CD8-positive, alpha-beta memory T cell (primary cell): ENCODE results near the gene GRIN2C. TPM values are rescaled to one million over a fixed set of nuclear protein-coding genes. Genes with fewer than 3 reads are reported as not detected.

Experiments
- CTCF ChIA-PET: fragments of 350-600 bp; sonication (Branson Sonifier 250); formaldehyde crosslinking; loops from one replicate; lab custom pipeline; 2021; ENCODE audit warnings: antibody characterized with exemption; lab: Charles Lee
- POLR2A ChIA-PET: fragments of 350-600 bp; sonication (Branson Sonifier 250); formaldehyde crosslinking; loops from one replicate; lab custom pipeline; 2021; ENCODE audit warnings: antibody characterized with exemption; lab: Charles Lee
- DNase-seq, 5 donors: peaks; one replicate each; pipeline versions ENCODE4 v3.0.0 to v3.0.0-alpha.2; 2020 to 2022; ENCODE audit warnings: mixed read lengths in 1 of 5
- H3K27ac ChIP-seq: one replicate; pipeline ENCODE4 v1.7.0; 2013; ENCODE audit warnings: low read depth, mild to moderate bottlenecking, low read length, moderate library complexity
- H3K27me3 ChIP-seq: 2 replicates; pipeline ENCODE4 v1.7.0; 2013; ENCODE audit warnings: low read length, mild to moderate bottlenecking; ENCODE audit not compliant: insufficient read depth, poor library complexity, severe bottlenecking
- H3K36me3 ChIP-seq: 2 replicates; pipeline ENCODE4 v1.7.0; 2013; ENCODE audit warnings: mild to moderate bottlenecking, low read length, moderate library complexity; ENCODE audit not compliant: insufficient read depth
- H3K4me1 ChIP-seq: 2 replicates; pipeline ENCODE4 v1.7.0; 2013; ENCODE audit warnings: mild to moderate bottlenecking, low read length, moderate library complexity; ENCODE audit not compliant: insufficient read depth
- H3K4me3 ChIP-seq: 2 replicates; pipeline ENCODE4 v1.7.0; 2013; ENCODE audit warnings: mild to moderate bottlenecking, low read length
- H3K9me3 ChIP-seq: 2 replicates; pipeline ENCODE4 v1.7.0; 2013; ENCODE audit warnings: mild to moderate bottlenecking, low read length
- H3K27ac Mint-ChIP-seq, 8 donors: one replicate each; pipeline ENCODE4 v1.8.0; 2020 to 2021; ENCODE audit warnings: mixed read lengths in 8 of 8, mild to moderate bottlenecking in 6 of 8, inconsistent platforms in 3 of 8, moderate library complexity in 3 of 8
- H3K27me3 Mint-ChIP-seq, 2 donors: one replicate each; pipeline ENCODE4 v1.8.0; 2020 to 2021; ENCODE audit warnings: mixed read lengths in 2 of 2, mild to moderate bottlenecking in 1 of 2, moderate library complexity in 1 of 2
- H3K36me3 Mint-ChIP-seq, 3 donors: one replicate each; pipeline ENCODE4 v1.8.0; 2020 to 2021; ENCODE audit warnings: mixed read lengths in 3 of 3, inconsistent platforms in 1 of 3, mild to moderate bottlenecking in 1 of 3
- H3K4me1 Mint-ChIP-seq, 3 donors: one replicate each; pipeline ENCODE4 v1.8.0; 2020 to 2021; ENCODE audit warnings: mixed read lengths in 3 of 3, inconsistent platforms in 1 of 3, mild to moderate bottlenecking in 1 of 3
- H3K4me3 Mint-ChIP-seq, 7 donors: one replicate each; pipeline ENCODE4 v1.8.0; 2020 to 2021; ENCODE audit warnings: mixed read lengths in 7 of 7, mild to moderate bottlenecking in 6 of 7, moderate library complexity in 4 of 7, inconsistent platforms in 2 of 7
- H3K9me3 Mint-ChIP-seq, 5 donors: one replicate each; pipeline ENCODE4 v1.8.0; 2020 to 2022; ENCODE audit warnings: mixed read lengths in 5 of 5, mild to moderate bottlenecking in 3 of 5, moderate library complexity in 2 of 5, inconsistent platforms in 1 of 5
- polyA plus RNA-seq: library from polyadenylated mRNA; unstranded; fragments of 300-500 nt; fragmentation: Illumina TruSeq; gene quantifications from one replicate; pipeline ENCODE4 v1.2.3, GENCODE V29; 2021
- total RNA-seq, 2 experiments: library from RNA; stranded (reverse); gene quantifications; one replicate each; pipeline ENCODE4 v1.2.3, GENCODE V29; 2021

The GRIN2C gene
- total and polyA plus RNA-seq, 3 experiments from 2014 or later = not detected

DNA sequence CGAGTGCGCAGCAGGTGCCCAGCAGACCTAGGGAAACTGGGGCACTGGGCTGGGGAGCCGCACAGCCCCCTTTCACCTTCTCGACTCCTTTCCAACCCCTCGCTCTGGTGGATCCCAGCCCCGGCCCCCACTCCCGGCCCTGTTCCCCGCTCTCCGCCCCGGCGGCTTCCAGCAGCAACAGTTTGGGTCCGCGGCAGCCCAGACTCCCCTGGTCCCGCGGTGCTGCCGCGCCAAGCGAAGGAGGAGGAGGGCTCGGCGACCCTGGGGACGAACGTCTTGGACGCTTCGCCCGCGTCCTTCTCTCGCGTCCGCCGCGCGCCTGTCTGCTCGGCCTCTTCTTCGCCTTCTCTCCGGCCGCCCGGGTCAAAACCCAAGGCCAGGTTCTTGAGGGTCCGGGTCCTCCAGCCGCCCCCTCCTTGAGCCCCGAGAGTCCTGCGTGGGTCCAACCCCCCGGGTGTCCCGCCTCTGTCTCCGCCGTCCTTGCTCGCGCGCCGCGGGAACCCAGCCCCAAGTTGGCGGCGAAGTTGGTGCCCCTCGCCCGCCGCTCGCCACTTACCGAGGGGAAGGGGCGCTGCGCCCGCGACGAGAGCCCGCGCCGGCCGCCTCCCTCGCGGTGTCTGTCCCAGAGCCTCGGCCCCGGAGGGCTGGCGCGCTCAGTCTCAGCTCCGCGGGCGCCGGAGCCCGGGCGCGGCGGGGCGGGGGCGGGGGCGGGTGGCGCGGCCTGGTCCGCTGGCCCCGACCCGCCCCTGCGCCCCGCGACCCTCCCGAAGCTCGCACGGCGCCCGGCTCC, 1.4 kb upstream of the GRIN2C start:
- ChIA-PET CTCF (interaction anchor here (1.2 to 11.3 kb wide), 8 partner anchors 10 to 203 kb away, joined by 3 to 90 read pairs (median 7); partner anchors contain the start of gene RAB37), POLR2A (interaction anchor here (0.6 to 1.4 kb wide), 2 partner anchors 102 to 119 kb away, joined by 3 to 5 read pairs; no protein-coding TSS in a partner anchor)
- Histone ChIP-seq H3K27ac (no peak overlapping the region), H3K4me3 (no peak overlapping the region), H3K9me3 (no peaks in the 10 kb centered on the region), H3K27me3 (peaks cover 35% of the 10 kb centered on the region), H3K4me1 (peaks cover 18% of the 10 kb centered on the region), H3K36me3 (no peaks in the 10 kb centered on the region)
- peak overlapping the region in 6 of 7 donors; percentile 29 to 74 (median 64) for H3K4me3 Mint-ChIP-seq
- peaks cover 13 to 27% (median 16%) of the 10 kb centered on the region in 3 donors for H3K4me1 Mint-ChIP-seq
- H3K27ac Mint-ChIP-seq = no peak overlapping the region
- peaks cover 0 to 1% (median 0%) of the 10 kb centered on the region in 3 donors for H3K36me3 Mint-ChIP-seq
- DNase-seq = no peak
- no peaks in the 10 kb centered on the region for H3K9me3 Mint-ChIP-seq
- H3K27me3 Mint-ChIP-seq = peaks cover 37 to 42% of the 10 kb centered on the region in 2 donors

DNA sequence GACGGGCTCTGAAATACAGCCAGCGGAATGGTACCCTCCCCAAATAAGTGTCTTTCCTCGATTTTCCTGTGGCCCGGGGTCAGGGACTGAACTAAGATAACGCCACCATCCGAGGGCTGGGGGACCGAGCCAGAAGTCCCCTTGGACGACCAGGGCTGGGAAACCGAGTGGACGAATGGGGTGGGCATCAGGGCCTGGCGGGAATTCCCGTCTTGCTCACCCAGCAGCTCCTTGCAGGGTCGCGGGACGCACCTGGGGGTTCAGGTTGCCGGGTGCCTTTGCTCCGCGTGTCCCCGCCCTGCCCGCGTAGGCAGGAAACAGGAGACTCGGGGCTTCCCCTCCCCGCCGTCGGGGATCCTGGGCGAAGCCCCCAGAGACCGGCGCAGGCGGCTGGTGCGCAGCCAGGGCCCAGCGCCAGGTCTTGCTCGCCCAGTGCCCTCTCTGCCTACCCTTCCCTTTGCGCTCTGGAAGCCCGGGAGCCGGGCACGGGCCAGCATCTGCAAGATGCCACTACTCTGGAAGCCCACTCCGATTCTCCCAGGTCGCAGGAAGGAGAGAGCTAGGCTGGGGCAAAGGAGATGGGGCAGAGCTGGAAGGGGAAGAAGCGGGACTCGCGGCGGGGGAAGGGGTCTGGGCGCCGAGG, 665 bp upstream of the GRIN2C start:
- Mint-ChIP-seq H3K4me1 (peaks cover 13 to 27% (median 16%) of the 10 kb centered on the region in 3 donors), H3K9me3 (no peaks in the 10 kb centered on the region), H3K36me3 (peaks cover 0 to 1% (median 0%) of the 10 kb centered on the region in 3 donors), H3K4me3 (peak overlapping the region in 6 of 7 donors; percentile 29 to 74 (median 69)), H3K27ac (no peak overlapping the region), H3K27me3 (peaks cover 41 to 49% of the 10 kb centered on the region in 2 donors)
- Histone ChIP-seq H3K27ac (no peak overlapping the region), H3K9me3 (no peaks in the 10 kb centered on the region), H3K4me1 (peaks cover 18% of the 10 kb centered on the region), H3K4me3 (peak overlapping the region; percentile 32), H3K36me3 (no peaks in the 10 kb centered on the region), H3K27me3 (peaks cover 35% of the 10 kb centered on the region)
- DNase-seq = peak in 4 of 5 donors; percentile 18 to 56 (median 26)
- ChIA-PET POLR2A (no interaction called here), CTCF (interaction anchor here (1.2 to 11.3 kb wide), 5 partner anchors 11 to 203 kb away, joined by 3 to 90 read pairs (median 6); partner anchors contain the start of gene RAB37)

DNA sequence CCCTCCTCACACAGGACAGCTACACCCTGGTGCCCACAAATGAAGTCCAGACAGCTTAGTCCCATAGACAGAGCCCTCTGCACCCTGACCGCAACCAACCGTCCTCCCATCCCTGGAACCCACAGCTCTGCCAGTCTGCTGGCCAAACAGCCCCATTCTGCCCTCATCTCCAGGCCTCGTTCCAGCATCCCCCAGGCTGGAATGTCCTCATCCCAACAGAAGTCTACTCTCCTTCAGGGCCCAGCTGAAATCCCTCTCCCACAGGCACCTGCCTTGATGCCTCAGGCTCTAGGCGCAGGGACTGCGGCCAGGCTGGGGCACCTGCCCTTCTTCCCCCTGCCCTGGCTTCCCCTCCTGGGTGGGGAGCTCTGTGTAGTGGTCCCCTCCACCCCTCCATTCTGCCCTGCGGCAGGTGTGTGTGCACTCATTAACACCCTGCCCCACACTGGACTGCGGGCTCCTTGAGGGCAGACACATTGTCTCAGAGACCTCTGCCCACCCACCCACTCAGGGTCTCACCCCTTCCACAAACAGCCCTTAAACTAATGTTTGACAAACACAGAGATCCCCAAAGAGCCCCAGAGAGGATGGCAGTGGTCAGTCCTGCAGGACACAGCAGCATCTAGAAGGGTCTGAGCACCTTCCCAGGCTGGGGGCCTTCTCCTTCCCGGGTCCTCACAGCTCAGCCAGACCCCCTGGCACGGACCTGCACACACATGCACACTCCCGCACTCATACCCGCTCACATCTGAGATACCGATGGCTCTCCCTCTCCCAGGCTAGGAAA, 820 bp downstream of the GRIN2C start:
- Histone ChIP-seq H3K27ac (no peak overlapping the region), H3K36me3 (no peaks in the 10 kb centered on the region), H3K9me3 (no peaks in the 10 kb centered on the region), H3K4me1 (peaks cover 18% of the 10 kb centered on the region), H3K4me3 (no peak overlapping the region), H3K27me3 (peaks cover 42% of the 10 kb centered on the region)
- Mint-ChIP-seq H3K27me3 (peaks cover 49 to 64% of the 10 kb centered on the region in 2 donors), H3K36me3 (no peaks in the 10 kb centered on the region), H3K4me3 (peak overlapping the region in 6 of 7 donors; percentile 52 to 62 (median 56)), H3K9me3 (no peaks in the 10 kb centered on the region), H3K4me1 (peaks cover 6 to 24% (median 13%) of the 10 kb centered on the region in 3 donors), H3K27ac (peak overlapping the region in 1 of 8 donors; percentile 85)
- POLR2A ChIA-PET = no interaction called here
- CTCF ChIA-PET = interaction anchor here (1.1 to 1.5 kb wide), 2 partner anchors 68 to 110 kb away, joined by 4 to 5 read pairs; no protein-coding TSS in a partner anchor
- DNase-seq = no peak

DNA sequence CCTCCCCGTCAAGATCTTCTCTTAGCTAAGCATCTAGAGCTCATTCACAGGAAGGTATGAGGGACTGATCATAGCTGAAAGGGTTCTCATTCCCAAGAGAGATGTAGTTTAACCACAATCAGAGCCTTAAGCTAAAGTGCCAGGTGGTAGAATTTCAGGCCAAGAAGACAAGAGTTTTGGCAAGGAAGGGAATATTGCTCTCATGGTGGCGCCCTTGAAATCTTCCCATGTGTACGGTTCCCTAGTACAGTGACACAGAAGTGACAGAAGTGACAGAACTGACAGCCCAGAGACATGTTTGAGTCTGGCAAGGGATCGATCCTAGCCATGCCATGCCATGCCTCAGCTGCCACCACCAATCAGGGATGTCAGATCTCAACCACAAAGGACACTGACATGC, 2.5 kb downstream of the GRIN2C start:
- no peak for DNase-seq
- no peak overlapping the region for H3K27ac ChIP-seq
- H3K9me3 Mint-ChIP-seq = no peaks in the 10 kb centered on the region
- H3K36me3 ChIP-seq = no peaks in the 10 kb centered on the region
- H3K4me1 ChIP-seq = peaks cover 18% of the 10 kb centered on the region
- no peak overlapping the region for H3K27ac Mint-ChIP-seq
- peaks cover 57 to 75% of the 10 kb centered on the region in 2 donors for H3K27me3 Mint-ChIP-seq
- H3K36me3 Mint-ChIP-seq = no peaks in the 10 kb centered on the region
- no peak overlapping the region for H3K4me3 ChIP-seq
- no peaks in the 10 kb centered on the region for H3K9me3 ChIP-seq
- POLR2A ChIA-PET = no interaction called here
- peak overlapping the region in 1 of 7 donors; percentile 4 for H3K4me3 Mint-ChIP-seq
- peaks cover 10 to 32% (median 20%) of the 10 kb centered on the region in 3 donors for H3K4me1 Mint-ChIP-seq
- peaks cover 41% of the 10 kb centered on the region for H3K27me3 ChIP-seq
- CTCF ChIA-PET = interaction anchor here (1.1 to 1.6 kb wide), 2 partner anchors 66 to 112 kb away, joined by 3 to 4 read pairs; no protein-coding TSS in a partner anchor

DNA sequence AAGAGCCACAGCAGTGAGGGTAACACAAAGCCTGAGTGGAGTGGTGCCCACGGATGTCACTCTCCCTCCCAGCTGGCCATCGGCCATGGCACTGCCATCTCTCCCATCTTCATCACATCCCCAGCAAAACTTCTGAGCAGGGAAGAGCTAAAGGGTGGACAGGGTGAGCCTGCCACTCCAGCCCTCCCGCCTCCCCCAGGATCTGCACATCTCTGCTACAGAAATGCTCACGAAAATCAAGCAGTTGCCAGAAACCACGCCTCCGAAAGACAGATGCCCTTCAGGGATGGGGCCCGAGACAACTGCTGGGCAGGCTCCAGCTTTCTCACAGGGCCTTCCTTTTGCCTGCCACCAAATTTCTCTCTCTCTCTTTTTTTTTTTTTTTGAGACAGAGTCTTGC, 3.6 kb downstream of the GRIN2C start:
- no peak overlapping the region for H3K4me3 Mint-ChIP-seq
- no peak overlapping the region for H3K4me3 ChIP-seq
- H3K36me3 ChIP-seq = no peaks in the 10 kb centered on the region
- no peak overlapping the region for H3K27ac Mint-ChIP-seq
- peaks cover 10 to 26% (median 16%) of the 10 kb centered on the region in 3 donors for H3K4me1 Mint-ChIP-seq
- H3K27me3 ChIP-seq = peaks cover 39% of the 10 kb centered on the region
- no peak overlapping the region for H3K27ac ChIP-seq
- no peaks in the 10 kb centered on the region for H3K9me3 Mint-ChIP-seq
- H3K36me3 Mint-ChIP-seq = no peaks in the 10 kb centered on the region
- CTCF ChIA-PET = interaction anchor here (0.8 to 1.6 kb wide), 4 partner anchors 9 to 198 kb away, joined by 3 to 4 read pairs (median 4); no protein-coding TSS in a partner anchor
- no peaks in the 10 kb centered on the region for H3K9me3 ChIP-seq
- H3K4me1 ChIP-seq = peaks cover 13% of the 10 kb centered on the region
- peaks cover 53 to 73% of the 10 kb centered on the region in 2 donors for H3K27me3 Mint-ChIP-seq
- no peak for DNase-seq
- POLR2A ChIA-PET = interaction anchor here (0.7 kb wide), 1 partner anchor 85 kb away, joined by 4 read pairs; no protein-coding TSS in a partner anchor

DNA sequence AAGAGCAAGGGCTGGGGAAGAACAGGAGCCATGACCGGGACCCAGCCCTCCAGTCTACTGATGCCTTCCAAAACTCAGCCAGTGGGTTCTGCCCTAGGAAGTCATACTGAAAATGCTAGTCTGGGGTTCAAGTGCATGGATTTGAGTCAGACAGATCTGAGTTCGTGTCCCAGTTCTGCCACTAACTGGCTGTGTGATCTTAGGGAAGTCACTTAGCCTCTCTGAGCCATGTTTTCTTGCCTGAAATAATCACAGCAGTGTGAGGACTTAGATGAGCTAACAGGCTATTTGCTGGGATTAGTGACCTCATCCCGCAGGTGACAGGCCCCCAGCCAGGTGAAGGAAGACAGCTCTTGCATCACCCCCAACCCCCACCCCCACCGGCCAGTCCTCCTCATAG, 4.4 kb downstream of the GRIN2C start:
- H3K9me3 Mint-ChIP-seq = no peaks in the 10 kb centered on the region

DNA sequence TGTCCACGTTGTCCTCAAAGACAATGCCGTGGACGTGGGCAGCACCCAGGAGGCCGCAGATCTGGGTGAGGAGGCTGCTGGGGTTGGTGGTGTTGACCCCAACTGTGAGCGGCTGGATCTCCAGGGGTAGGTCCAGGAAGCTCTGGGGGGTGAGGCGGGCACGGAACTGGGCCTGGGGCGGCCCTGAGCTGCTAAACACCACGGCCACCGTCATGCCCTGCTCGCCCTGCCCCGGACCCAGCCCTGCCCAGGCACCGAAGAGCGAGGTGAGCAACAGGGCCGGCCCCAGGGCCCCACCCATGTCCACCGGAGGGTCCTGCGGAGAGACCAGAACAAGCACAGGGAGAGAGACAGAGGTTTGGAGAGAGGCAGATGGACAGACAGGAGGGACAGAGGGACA, 4.9 kb downstream of the GRIN2C start:
- H3K27me3 ChIP-seq = peaks cover 31% of the 10 kb centered on the region

More for the DNA sequence above, 4.4 kb downstream of the GRIN2C start:
- Mint-ChIP-seq H3K4me3 (no peak overlapping the region), H3K27ac (no peak overlapping the region), H3K36me3 (no peaks in the 10 kb centered on the region), H3K4me1 (peaks cover 10 to 19% (median 14%) of the 10 kb centered on the region in 3 donors), H3K27me3 (peaks cover 53 to 80% of the 10 kb centered on the region in 2 donors)
- no peak for DNase-seq
- Histone ChIP-seq H3K36me3 (no peaks in the 10 kb centered on the region), H3K9me3 (no peaks in the 10 kb centered on the region), H3K27me3 (peaks cover 35% of the 10 kb centered on the region), H3K4me3 (no peak overlapping the region), H3K4me1 (peaks cover 5% of the 10 kb centered on the region), H3K27ac (no peak overlapping the region)
- POLR2A ChIA-PET = no interaction called here
- CTCF ChIA-PET = interaction anchor here (0.9 to 1.6 kb wide), 2 partner anchors 12 to 119 kb away, joined by 3 to 4 read pairs; no protein-coding TSS in a partner anchor

More for the DNA sequence above, 4.9 kb downstream of the GRIN2C start:
- H3K36me3 ChIP-seq = no peaks in the 10 kb centered on the region
- CTCF ChIA-PET = interaction anchor here (1.6 kb wide), 1 partner anchor 12 kb away, joined by 4 read pairs; no protein-coding TSS in a partner anchor
- Mint-ChIP-seq H3K27ac (no peak overlapping the region), H3K36me3 (no peaks in the 10 kb centered on the region), H3K4me1 (peaks cover 10 to 14% (median 12%) of the 10 kb centered on the region in 3 donors), H3K27me3 (peaks cover 50 to 76% of the 10 kb centered on the region in 2 donors), H3K9me3 (no peaks in the 10 kb centered on the region), H3K4me3 (no peak overlapping the region)
- no peak overlapping the region for H3K4me3 ChIP-seq
- H3K27ac ChIP-seq = no peak overlapping the region
- no peaks in the 10 kb centered on the region for H3K4me1 ChIP-seq
- DNase-seq = no peak
- no peaks in the 10 kb centered on the region for H3K9me3 ChIP-seq
- POLR2A ChIA-PET = no interaction called here
